ENCODE measurements around the gene ZNF750. TPM values are rescaled to one million over a fixed set of nuclear protein-coding genes. Genes with fewer than 3 reads are reported as not detected.

Gene ZNF750
- total and polyA plus RNA-seq, 2 donors (not counting 3 experiments of a cell fraction or from before 2014, with no cell fraction given): 0.15 to 0.80 TPM

GRCh38 chr17:82794781-82795482 lies 44.9 kb downstream of the ZNF750 start:
- intact Hi-C loops (cut with micrococcal nuclease): no loop called here
- Histone ChIP-seq H3K36me3 (ENCODE audit: control insufficient read depth in 2 of 2, extremely low read depth in 1 of 2, insufficient read depth in 2 of 2, low read length in 2 of 2) (peaks cover 0 to 3% of the 10 kb centered on the region in 2 experiments), H3K79me2 (ENCODE audit: control insufficient read depth, insufficient read depth, low read length) (peaks cover 2% of the 10 kb centered on the region), H3K4me2 (ENCODE audit: insufficient read depth, low read length) (no peak overlapping the region), H3K27me3 (ENCODE audit: control insufficient read depth in 2 of 2, insufficient read depth in 2 of 2, low read length in 2 of 2) (no peaks in the 10 kb centered on the region), H4K20me1 (replicated peaks; ENCODE audit: control insufficient read depth, extremely low read depth, insufficient read depth, low read length) (no peaks in the 10 kb centered on the region), H2AFZ (ENCODE audit: low read depth, low read length) (no peak overlapping the region), H3K9ac (replicated peaks; ENCODE audit: extremely low read depth, insufficient read depth, low read length) (no peak overlapping the region), H3K9me1 (replicated peaks; ENCODE audit: control insufficient read depth, extremely low read depth, insufficient read depth, low read length) (no peaks in the 10 kb centered on the region), H3K4me3 (replicated peaks in 1 of 3; ENCODE audit: insufficient read depth in 1 of 3, low read depth in 1 of 3, low read length in 3 of 3) (no peak overlapping the region), H3K27ac (ENCODE audit: insufficient read depth, low read depth, low read length) (no peak overlapping the region), H3K4me1 (ENCODE audit: control insufficient read depth, extremely low read depth, insufficient read depth, low read length) (no peaks in the 10 kb centered on the region), H3K9me3 (replicated peaks; ENCODE audit: control insufficient read depth, insufficient read depth, low read length) (no peaks in the 10 kb centered on the region)
- DNase-seq (ENCODE audit: low read depth, low spot score) (no peak), FAIRE-seq (no peak)
- dilution Hi-C loops (cut with MboI; ENCODE audit: extremely low pct_ligation_motif_present, low sequenced_read_pairs): no loop called here
- POLR2A ChIA-PET: no interaction called here
- CTCF ChIA-PET: interaction anchor here (1.8 kb wide), 1 partner anchor 13 kb away, joined by 5 read pairs; no protein-coding TSS in a partner anchor
- BruUV-seq (replicated peaks): no TSS peak
- TF ChIP-seq POLR2AphosphoS5 (IDR thresholded peaks at IDR 0.05; ENCODE audit: insufficient read depth, low read depth, low read length): no peak

GRCh38 chr17:82793974-82794630 lies 45.7 kb downstream of the ZNF750 start:
- no peak overlapping the region for H3K27ac ChIP-seq (ENCODE audit: insufficient read depth, low read depth, low read length)
- H3K4me2 ChIP-seq (ENCODE audit: insufficient read depth, low read length): no peak overlapping the region
- CTCF ChIA-PET: no interaction called here
- no peak overlapping the region for H3K9ac ChIP-seq (replicated peaks; ENCODE audit: extremely low read depth, insufficient read depth, low read length)
- intact Hi-C loops (cut with micrococcal nuclease) (no loop called here), dilution Hi-C loops (cut with MboI; ENCODE audit: extremely low pct_ligation_motif_present, low sequenced_read_pairs) (no loop called here)
- H3K36me3 ChIP-seq (ENCODE audit: control insufficient read depth in 2 of 2, extremely low read depth in 1 of 2, insufficient read depth in 2 of 2, low read length in 2 of 2): peaks cover 0 to 3% of the 10 kb centered on the region in 2 experiments
- no peaks in the 10 kb centered on the region for H4K20me1 ChIP-seq (replicated peaks; ENCODE audit: control insufficient read depth, extremely low read depth, insufficient read depth, low read length)
- no TSS peak for BruUV-seq (replicated peaks)
- no peak overlapping the region for H3K4me3 ChIP-seq (replicated peaks in 1 of 3; ENCODE audit: insufficient read depth in 1 of 3, low read depth in 1 of 3, low read length in 3 of 3)
- TF ChIP-seq JUN (IDR thresholded peaks at IDR 0.05; ENCODE audit: borderline replicate concordance, insufficient read depth, insufficient read length, low read depth) (no peak), EZH2 (IDR thresholded peaks at IDR 0.05; ENCODE audit: borderline replicate concordance, low read depth, low read length, severe bottlenecking) (no peak), MYC (IDR thresholded peaks at IDR 0.05; ENCODE audit: low read depth, low read length) (no peak), MAX (IDR thresholded peaks at IDR 0.05; ENCODE audit: insufficient read depth, insufficient read length) (no peak), CTCF (IDR thresholded peaks at IDR 0.05; ENCODE audit: extremely low read depth in 1 of 2, insufficient read depth in 1 of 2, low read depth in 1 of 2, low read length in 2 of 2) (no peak), POLR2AphosphoS5 (IDR thresholded peaks at IDR 0.05; ENCODE audit: insufficient read depth, low read depth, low read length) (no peak)
- H3K9me3 ChIP-seq (replicated peaks; ENCODE audit: control insufficient read depth, insufficient read depth, low read length): no peaks in the 10 kb centered on the region
- no peaks in the 10 kb centered on the region for H3K27me3 ChIP-seq (ENCODE audit: control insufficient read depth in 2 of 2, insufficient read depth in 2 of 2, low read length in 2 of 2)
- FAIRE-seq (no peak), DNase-seq (ENCODE audit: low read depth, low spot score) (no peak)
- H3K4me1 ChIP-seq (ENCODE audit: control insufficient read depth, extremely low read depth, insufficient read depth, low read length): no peaks in the 10 kb centered on the region
- no peaks in the 10 kb centered on the region for H3K9me1 ChIP-seq (replicated peaks; ENCODE audit: control insufficient read depth, extremely low read depth, insufficient read depth, low read length)
- POLR2A ChIA-PET: no interaction called here
- peaks cover 2% of the 10 kb centered on the region for H3K79me2 ChIP-seq (ENCODE audit: control insufficient read depth, insufficient read depth, low read length)
- H2AFZ ChIP-seq (ENCODE audit: low read depth, low read length): no peak overlapping the region
